ENCODE results near the gene PRSS57. TPM values are rescaled to one million over a fixed set of nuclear protein-coding genes. Genes with fewer than 3 reads are reported as not detected.

Gene PRSS57
- total and polyA plus RNA-seq, 2 of the 13 experiments (the other 11 are each of a cell fraction or from before 2014, with no cell fraction given), result 0.12 TPM; not detected in 1

GRCh38 chr19:663682-664117 lies 31.6 kb downstream of the PRSS57 start (continued):
- TF ChIP-seq, protein P1, sequence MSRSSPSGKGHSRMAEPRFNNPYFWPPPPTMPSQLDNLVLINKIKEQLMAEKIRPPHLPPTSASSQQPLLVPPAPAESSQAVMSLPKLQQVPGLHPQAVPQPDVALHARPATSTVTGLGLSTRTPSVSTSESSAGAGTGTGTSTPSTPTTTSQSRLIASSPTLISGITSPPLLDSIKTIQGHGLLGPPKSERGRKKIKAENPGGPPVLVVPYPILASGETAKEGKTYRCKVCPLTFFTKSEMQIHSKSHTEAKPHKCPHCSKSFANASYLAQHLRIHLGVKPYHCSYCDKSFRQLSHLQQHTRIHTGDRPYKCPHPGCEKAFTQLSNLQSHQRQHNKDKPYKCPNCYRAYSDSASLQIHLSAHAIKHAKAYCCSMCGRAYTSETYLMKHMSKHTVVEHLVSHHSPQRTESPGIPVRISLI (CRISPR knock-in tag; IDR thresholded peaks at IDR 0.05; ENCODE audit: borderline replicate concordance), result no peak
- TF ChIP-seq ZNF629 (CRISPR knock-in tag; conservative IDR thresholded peaks at IDR 0.05), result no peak
- no peak for TF ChIP-seq ATF7 (IDR thresholded peaks at IDR 0.05)
- no peak for TF ChIP-seq ATF7 (CRISPR knock-in tag; IDR thresholded peaks at IDR 0.05)
- no peak for TF ChIP-seq ZNF549 (CRISPR knock-in tag; IDR thresholded peaks at IDR 0.05)
- TF ChIP-seq RAD51 (IDR thresholded peaks at IDR 0.05; ENCODE audit: borderline replicate concordance), result no peak
- TF ChIP-seq NKX3-1 (CRISPR knock-in tag; IDR thresholded peaks at IDR 0.05), result no peak
- no peak for TF ChIP-seq HNRNPK (IDR thresholded peaks at IDR 0.05; ENCODE audit: low read depth, low read length, poor library complexity, severe bottlenecking)
- TF ChIP-seq, protein P2, sequence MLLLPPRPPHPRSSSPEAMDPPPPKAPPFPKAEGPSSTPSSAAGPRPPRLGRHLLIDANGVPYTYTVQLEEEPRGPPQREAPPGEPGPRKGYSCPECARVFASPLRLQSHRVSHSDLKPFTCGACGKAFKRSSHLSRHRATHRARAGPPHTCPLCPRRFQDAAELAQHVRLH (CRISPR knock-in tag; IDR thresholded peaks at IDR 0.05; ENCODE audit: borderline replicate concordance, low read depth), result 0 out of 2 replicates have a peak, but pooled peaks have one; percentile 14
- TF ChIP-seq ZNF572 (CRISPR knock-in tag; IDR thresholded peaks at IDR 0.05), result 0 out of 2 replicates have a peak, but pooled peaks have one; percentile 49
- TF ChIP-seq, protein P3, sequence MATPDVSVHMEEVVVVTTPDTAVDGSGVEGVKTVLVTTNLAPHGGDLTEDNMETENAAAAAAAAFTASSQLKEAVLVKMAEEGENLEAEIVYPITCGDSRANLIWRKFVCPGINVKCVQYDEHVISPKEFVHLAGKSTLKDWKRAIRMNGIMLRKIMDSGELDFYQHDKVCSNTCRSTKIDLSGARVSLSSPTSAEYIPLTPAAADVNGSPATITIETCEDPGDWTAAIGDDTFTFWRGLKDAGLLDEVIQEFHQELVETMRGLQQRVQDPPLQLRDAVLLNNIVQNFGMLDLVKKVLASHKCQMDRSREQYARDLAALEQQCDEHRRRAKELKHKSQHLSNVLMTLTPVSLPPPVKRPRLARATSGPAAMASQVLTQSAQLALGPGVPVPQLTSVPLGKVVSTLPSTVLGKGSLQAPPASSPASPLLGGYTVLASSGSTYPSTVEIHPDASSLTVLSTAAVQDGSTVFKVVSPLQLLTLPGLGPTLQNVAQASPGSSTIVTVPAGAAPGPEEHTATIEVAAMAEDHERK (CRISPR knock-in tag; IDR thresholded peaks at IDR 0.05; ENCODE audit: low read depth), result no peak
- no peak for TF ChIP-seq ZMYM3 (CRISPR knock-in tag; IDR thresholded peaks at IDR 0.05)
- no peak for TF ChIP-seq ZNF101 (CRISPR knock-in tag; IDR thresholded peaks at IDR 0.05; ENCODE audit: borderline replicate concordance, low read depth)
- TF ChIP-seq ZMAT3 (CRISPR knock-in tag; conservative IDR thresholded peaks at IDR 0.05), result no peak
- TF ChIP-seq HCFC1 (IDR thresholded peaks at IDR 0.05; ENCODE audit: low read depth, low read length), result no peak
- TF ChIP-seq NFKBIZ (CRISPR knock-in tag; IDR thresholded peaks at IDR 0.05), result 0 out of 2 replicates have a peak, but pooled peaks have one; percentile 36
- no peak for TF ChIP-seq HHEX (CRISPR knock-in tag; IDR thresholded peaks at IDR 0.05)
- no peak for TF ChIP-seq UBTF (CRISPR knock-in tag; IDR thresholded peaks at IDR 0.05)
- TF ChIP-seq ZNF138 (CRISPR knock-in tag; IDR thresholded peaks at IDR 0.05; ENCODE audit: low read depth), result no peak
- TF ChIP-seq SMAD1 (CRISPR knock-in tag; IDR thresholded peaks at IDR 0.05; ENCODE audit: borderline replicate concordance, low read depth), result no peak
- no peak for TF ChIP-seq ZNF547 (CRISPR knock-in tag; IDR thresholded peaks at IDR 0.05)
- TF ChIP-seq ZNF768 (CRISPR knock-in tag; IDR thresholded peaks at IDR 0.05), result peak; percentile 63
- TF ChIP-seq, protein P4, sequence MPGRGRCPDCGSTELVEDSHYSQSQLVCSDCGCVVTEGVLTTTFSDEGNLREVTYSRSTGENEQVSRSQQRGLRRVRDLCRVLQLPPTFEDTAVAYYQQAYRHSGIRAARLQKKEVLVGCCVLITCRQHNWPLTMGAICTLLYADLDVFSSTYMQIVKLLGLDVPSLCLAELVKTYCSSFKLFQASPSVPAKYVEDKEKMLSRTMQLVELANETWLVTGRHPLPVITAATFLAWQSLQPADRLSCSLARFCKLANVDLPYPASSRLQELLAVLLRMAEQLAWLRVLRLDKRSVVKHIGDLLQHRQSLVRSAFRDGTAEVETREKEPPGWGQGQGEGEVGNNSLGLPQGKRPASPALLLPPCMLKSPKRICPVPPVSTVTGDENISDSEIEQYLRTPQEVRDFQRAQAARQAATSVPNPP (CRISPR knock-in tag; IDR thresholded peaks at IDR 0.05), result no peak
- TF ChIP-seq RAD21 (CRISPR knock-in tag; IDR thresholded peaks at IDR 0.05), result 0 out of 2 replicates have a peak, but pooled peaks have one; percentile 13
- TF ChIP-seq ZNF484 (CRISPR knock-in tag; IDR thresholded peaks at IDR 0.05; ENCODE audit: borderline replicate concordance, low read depth), result no peak
- no peak for TF ChIP-seq ZNF780A (CRISPR knock-in tag; IDR thresholded peaks at IDR 0.05)

All from HepG2 (cell line).